Endothelial cell (in vitro differentiated cells): ENCODE measurements around the gene FBXL7. TPM values are rescaled to one million over a fixed set of nuclear protein-coding genes. Genes with fewer than 3 reads are reported as not detected.

Experiments
- DNase-seq: peaks from one replicate; pipeline ENCODE4 v3.0.0; 2021; ENCODE audit warnings: low spot score
- H3K27ac Mint-ChIP-seq: one replicate; pipeline ENCODE4 v1.8.0; 2021; ENCODE audit warnings: mixed read lengths, inconsistent platforms; ENCODE audit not compliant: unreplicated experiment
- H3K27me3 Mint-ChIP-seq: one replicate; pipeline ENCODE4 v1.8.0; 2021; ENCODE audit warnings: mild to moderate bottlenecking, moderate library complexity, mixed read lengths, inconsistent platforms; ENCODE audit not compliant: unreplicated experiment
- H3K36me3 Mint-ChIP-seq: one replicate; pipeline ENCODE4 v1.8.0; 2021; ENCODE audit warnings: mild to moderate bottlenecking, low read depth, mixed read lengths, inconsistent platforms; ENCODE audit not compliant: unreplicated experiment
- H3K4me1 Mint-ChIP-seq: one replicate; pipeline ENCODE4 v1.8.0; 2021; ENCODE audit warnings: mild to moderate bottlenecking, mixed read lengths, inconsistent platforms; ENCODE audit not compliant: unreplicated experiment
- H3K4me3 Mint-ChIP-seq: one replicate; pipeline ENCODE4 v1.8.0; 2021; ENCODE audit warnings: mild to moderate bottlenecking, mixed read lengths, inconsistent platforms; ENCODE audit not compliant: unreplicated experiment
- H3K9me3 Mint-ChIP-seq: one replicate; pipeline ENCODE4 v1.8.0; 2021; ENCODE audit warnings: mixed read lengths, inconsistent platforms; ENCODE audit not compliant: unreplicated experiment
- CTCF ChIP-seq: fragments of 200-600 bp; sonication (generic); IDR thresholded peaks from one replicate; pipeline ENCODE4 v1.5.0; 2021; ENCODE audit warnings: antibody characterized with exemption; ENCODE audit not compliant: unreplicated experiment
- total RNA-seq: library from RNA; stranded (reverse); fragmentation: NEBNext Ultra II Directional; extraction: Animal tissue kit (Norgen Biotek cat#: 25700); gene quantifications from one replicate; pipeline ENCODE4 v1.2.1, GENCODE V29; 2021; ENCODE audit not compliant: unreplicated experiment

FBXL7 gene
- total RNA-seq, 1 donor from 2014 or later, result 63.8 TPM

DNA sequence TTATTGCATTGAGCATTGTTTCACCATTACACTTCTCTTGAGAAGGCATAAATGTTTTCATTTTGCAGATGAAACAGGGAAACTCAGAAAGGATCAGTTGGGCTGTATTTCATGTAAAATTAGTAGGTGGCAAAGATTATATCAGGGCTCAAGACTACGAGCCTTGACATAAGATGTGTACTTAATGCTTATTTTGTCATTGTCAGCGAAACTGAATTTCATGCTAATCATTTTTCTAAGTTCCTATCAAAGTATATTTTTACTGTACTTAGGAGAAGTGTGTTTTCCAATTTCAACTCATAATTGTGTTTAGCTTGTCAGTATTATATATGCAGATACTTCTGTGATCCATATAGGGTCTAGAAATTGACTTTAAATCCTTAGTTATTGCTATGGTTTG, 123.8 kb downstream of the FBXL7 start:
- Mint-ChIP-seq H3K27ac (no peak overlapping the region), H3K9me3 (no peaks in the 10 kb centered on the region), H3K27me3 (peaks cover 6% of the 10 kb centered on the region), H3K4me1 (peaks cover 54% of the 10 kb centered on the region), H3K4me3 (no peak overlapping the region), H3K36me3 (peaks cover 14% of the 10 kb centered on the region)
- DNase-seq, result no peak
- TF ChIP-seq CTCF, result no peak

DNA sequence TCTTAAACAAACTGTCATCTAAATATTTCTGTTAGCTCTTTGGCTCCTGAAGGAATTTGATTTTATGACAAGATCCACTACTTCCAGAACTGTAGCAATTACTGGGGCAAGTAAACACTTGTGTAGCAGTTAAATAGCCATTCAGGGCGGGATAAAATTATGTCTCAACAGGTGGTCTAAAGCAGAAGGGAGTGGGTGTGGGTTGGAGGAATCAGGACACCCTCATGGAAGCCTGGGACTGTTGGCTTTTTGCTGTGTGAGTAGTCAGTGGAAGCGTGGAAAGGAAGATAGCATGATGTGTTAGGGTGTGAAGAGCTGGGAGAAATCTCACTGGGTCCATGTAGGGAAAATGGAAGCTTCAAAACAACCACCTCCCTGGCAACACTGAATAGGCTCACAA, 127.1 kb downstream of the FBXL7 start:
- peaks cover 6% of the 10 kb centered on the region for H3K36me3 Mint-ChIP-seq
- H3K27ac Mint-ChIP-seq, result peak overlapping the region; percentile 84
- no peaks in the 10 kb centered on the region for H3K9me3 Mint-ChIP-seq
- no peak overlapping the region for H3K4me3 Mint-ChIP-seq
- TF ChIP-seq CTCF, result no peak
- DNase-seq, result no peak
- H3K4me1 Mint-ChIP-seq, result peaks cover 44% of the 10 kb centered on the region
- H3K27me3 Mint-ChIP-seq, result peaks cover 3% of the 10 kb centered on the region

DNA sequence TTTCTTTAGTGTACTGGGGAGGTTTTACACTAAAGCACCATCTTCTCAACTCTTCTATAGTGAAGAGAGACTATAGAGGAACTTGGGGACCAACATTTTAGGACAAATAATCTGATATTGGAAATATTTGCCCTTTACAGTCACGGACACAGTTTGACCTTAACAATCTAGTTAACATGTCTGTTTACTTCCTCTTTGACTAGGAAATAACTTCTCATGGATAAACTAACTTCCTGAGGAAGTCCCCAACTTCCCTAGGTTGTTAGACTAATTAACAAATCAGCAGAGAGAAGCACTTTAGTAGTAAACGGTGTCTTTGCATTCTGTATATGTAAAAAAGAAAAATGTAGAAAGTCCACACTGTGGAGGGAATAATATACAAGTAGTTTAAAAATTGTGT, 127.7 kb downstream of the FBXL7 start:
- no peaks in the 10 kb centered on the region for H3K9me3 Mint-ChIP-seq

DNA sequence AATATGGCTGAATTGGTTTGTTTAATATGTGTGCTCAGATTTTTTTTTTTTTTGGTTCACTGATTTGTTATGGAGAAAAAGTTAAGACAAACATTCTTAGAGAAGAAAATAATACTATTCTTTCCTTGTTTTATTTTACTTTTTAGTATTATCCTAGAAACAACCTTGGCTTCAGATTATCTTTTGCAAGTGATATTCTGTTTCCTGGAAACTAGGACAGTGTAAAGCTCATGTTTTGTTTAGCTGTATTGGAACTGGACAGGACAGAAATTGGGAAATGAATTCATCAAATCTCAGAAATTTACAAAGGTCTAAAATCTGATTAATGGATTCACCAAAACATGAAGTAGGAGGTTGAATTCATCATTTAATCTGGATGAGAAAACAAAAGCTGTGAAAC, 130.5 kb downstream of the FBXL7 start:
- H3K4me3 Mint-ChIP-seq, result no peak overlapping the region
- no peak for DNase-seq
- peaks cover 7% of the 10 kb centered on the region for H3K36me3 Mint-ChIP-seq
- H3K4me1 Mint-ChIP-seq, result peaks cover 33% of the 10 kb centered on the region
- H3K27me3 Mint-ChIP-seq, result peaks cover 2% of the 10 kb centered on the region
- H3K27ac Mint-ChIP-seq, result peak overlapping the region; percentile 27
- no peak for TF ChIP-seq CTCF
- H3K9me3 Mint-ChIP-seq, result no peaks in the 10 kb centered on the region

More for the DNA sequence above, 127.7 kb downstream of the FBXL7 start:
- DNase-seq, result no peak
- peaks cover 3% of the 10 kb centered on the region for H3K36me3 Mint-ChIP-seq
- H3K27me3 Mint-ChIP-seq, result peaks cover 3% of the 10 kb centered on the region
- H3K27ac Mint-ChIP-seq, result peak overlapping the region; percentile 84
- no peak overlapping the region for H3K4me3 Mint-ChIP-seq
- H3K4me1 Mint-ChIP-seq, result peaks cover 44% of the 10 kb centered on the region
- TF ChIP-seq CTCF, result no peak

DNA sequence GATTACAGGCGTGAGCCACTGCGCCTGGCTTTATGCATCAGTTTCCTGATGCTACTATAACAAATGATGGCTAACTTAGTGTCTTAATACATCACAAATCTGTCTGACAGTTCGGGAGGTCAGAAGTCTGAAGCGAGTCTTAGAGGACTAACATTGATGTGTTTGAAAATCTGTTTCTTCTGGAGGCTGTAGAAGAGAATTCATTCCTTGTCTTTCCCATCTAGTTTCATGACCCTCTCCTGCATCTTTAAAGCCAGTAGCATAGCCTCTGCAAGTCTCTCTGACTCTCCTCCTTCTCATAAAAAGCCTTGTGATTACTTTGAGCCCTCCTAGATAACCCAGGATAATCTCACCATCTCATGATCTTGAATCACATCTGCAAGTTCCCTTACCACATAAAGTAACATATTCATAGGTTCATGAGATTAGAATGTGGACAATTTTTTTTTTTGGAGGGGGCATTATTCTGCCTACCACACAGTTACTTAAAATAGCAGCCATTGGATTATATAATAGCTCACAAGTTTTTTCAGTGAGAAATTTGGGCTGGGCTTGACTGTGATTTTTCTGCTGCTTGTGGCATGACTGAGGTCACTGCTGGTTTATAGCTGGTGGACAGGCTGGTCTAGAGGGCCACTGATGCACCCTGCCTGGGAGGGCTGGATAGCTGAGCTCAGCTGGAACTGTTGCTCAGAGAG, 134.8 kb downstream of the FBXL7 start:
- Mint-ChIP-seq H3K27me3 (peaks cover 6% of the 10 kb centered on the region), H3K36me3 (peaks cover 25% of the 10 kb centered on the region), H3K4me1 (peaks cover 4% of the 10 kb centered on the region), H3K9me3 (no peaks in the 10 kb centered on the region), H3K27ac (no peak overlapping the region), H3K4me3 (no peak overlapping the region)
- no peak for DNase-seq
- no peak for TF ChIP-seq CTCF
